Testis (tissue), 2 donors: Measurements from ENCODE around the gene TBX4.

ENCODE experiments used
- POLR2A ChIP-seq: fragments of 450-650 bp; IDR thresholded peaks from one replicate; pipeline ENCODE4 v1.6.1; 2017; ENCODE audit warnings: antibody characterized with exemption, mild to moderate bottlenecking, moderate library complexity
- TF ChIP-seq, protein P1 (sequence below), 3 experiments: fragments of 450-650 bp in 2 of 3; fragments of 200-600 bp in 1 of 3; sonication (generic) in 1 of 3; IDR thresholded peaks; one replicate each; pipeline ENCODE4 v1.5.1; 2016 to 2019; ENCODE audit warnings: antibody characterized with exemption in 3 of 3, mild to moderate bottlenecking in 2 of 3, moderate library complexity in 1 of 3

DNA sequence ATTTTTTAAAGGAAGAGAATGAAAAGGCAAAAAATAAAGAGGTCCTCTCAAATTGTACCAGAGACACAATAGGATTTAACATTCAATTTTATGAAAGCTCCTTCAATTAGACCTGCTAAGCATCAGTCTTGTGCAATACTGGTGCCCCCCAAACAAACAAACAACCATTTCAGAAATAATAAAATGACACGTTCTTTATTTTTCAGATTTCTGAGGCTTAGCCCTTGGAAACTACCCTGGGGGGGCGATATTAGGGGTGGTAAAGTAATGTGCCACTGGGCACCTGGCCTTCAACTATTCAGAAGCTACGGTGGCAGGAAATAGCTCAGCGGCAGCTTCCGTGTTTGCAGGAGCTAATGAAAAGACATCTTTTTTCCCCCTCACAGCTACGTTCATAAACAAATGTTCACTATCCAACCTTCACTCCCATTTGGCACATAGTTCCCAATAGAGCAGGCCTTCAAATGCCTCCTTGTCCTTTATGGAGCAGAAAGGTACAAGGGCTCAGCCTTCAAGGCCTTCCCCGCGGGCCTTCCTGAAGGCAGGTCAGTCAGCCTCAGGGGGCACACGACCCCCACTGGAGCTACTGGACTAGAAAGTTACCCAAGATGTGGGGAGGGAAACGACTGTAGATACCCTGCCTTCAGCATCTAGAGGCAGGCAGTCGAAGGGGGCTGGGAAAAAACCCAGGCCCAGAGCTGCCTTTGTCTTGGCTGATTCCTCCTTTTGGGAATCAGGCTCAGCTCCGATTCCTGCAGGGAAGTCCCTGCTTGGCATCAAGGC lies 44.1 kb downstream of the TBX4 start:
- TF ChIP-seq, protein P1, sequence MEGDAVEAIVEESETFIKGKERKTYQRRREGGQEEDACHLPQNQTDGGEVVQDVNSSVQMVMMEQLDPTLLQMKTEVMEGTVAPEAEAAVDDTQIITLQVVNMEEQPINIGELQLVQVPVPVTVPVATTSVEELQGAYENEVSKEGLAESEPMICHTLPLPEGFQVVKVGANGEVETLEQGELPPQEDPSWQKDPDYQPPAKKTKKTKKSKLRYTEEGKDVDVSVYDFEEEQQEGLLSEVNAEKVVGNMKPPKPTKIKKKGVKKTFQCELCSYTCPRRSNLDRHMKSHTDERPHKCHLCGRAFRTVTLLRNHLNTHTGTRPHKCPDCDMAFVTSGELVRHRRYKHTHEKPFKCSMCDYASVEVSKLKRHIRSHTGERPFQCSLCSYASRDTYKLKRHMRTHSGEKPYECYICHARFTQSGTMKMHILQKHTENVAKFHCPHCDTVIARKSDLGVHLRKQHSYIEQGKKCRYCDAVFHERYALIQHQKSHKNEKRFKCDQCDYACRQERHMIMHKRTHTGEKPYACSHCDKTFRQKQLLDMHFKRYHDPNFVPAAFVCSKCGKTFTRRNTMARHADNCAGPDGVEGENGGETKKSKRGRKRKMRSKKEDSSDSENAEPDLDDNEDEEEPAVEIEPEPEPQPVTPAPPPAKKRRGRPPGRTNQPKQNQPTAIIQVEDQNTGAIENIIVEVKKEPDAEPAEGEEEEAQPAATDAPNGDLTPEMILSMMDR (IDR thresholded peaks at IDR 0.05), result no peak
- no peak for TF ChIP-seq POLR2A
